ENCODE measurements around the gene TTF1.
"Not testable (repeated sequence)": the region's sequence is repeated elsewhere in the genome, so short reads cannot be mapped to it uniquely, and the experiment has no call there.

TTF1 gene

DNA sequence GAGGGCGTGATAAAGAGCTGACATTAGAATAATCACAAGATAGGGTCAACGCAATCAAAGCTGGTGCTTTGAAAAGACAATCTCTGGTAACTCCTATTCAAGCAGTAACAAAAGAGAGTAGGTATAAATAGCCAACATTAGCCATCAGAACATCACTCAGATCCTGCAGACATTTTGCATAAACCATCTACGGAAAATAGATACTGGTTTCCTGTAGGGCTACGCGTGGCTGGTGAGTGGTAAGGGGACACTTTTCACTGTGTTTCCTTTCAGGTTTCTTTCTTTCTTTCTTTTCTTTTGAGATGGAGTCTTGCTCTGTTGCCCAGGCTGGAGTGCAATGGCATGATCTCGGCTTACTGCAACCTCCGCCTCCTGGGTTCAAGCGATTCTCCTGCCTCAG, 22.3 kb downstream of the TTF1 start:
- peaks cover 83% of the 10 kb centered on the region for H3K36me3 ChIP-seq
- H3K27ac ChIP-seq, result no peak overlapping the region
- TF ChIP-seq CTCF (IDR thresholded peaks at IDR 0.05; ENCODE audit: low read depth, low read length), result no peak
- no peaks in the 10 kb centered on the region for H3K9me3 ChIP-seq (ENCODE audit: severe bottlenecking)
- H3K27me3 ChIP-seq (ENCODE audit: insufficient read depth, low read depth, severe bottlenecking), result no peaks in the 10 kb centered on the region
- no peak for DNase-seq
- no peak overlapping the region for H3K4me3 ChIP-seq (ENCODE audit: low read depth, low read length)

DNA sequence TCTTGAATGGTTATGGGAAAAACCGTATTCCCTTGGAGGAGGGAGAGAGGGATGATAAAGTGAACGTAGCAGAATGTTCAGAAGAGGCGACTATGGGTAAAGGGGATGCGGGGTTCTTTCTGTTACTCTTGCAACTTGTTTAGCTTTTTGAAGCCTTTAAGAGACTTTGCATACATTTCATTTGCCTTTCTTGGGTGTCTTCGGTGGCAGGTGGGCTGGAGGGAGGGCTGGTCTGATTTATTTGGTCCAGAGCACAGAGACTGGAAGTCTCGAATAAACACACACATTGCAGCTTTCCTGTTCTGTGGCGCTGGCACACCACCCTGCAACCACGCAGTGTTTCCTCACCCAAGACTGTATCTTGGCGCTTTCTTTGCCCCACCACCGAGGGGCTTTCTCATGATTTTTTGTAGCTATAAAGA, 23.2 kb downstream of the TTF1 start:
- DNase-seq, result no peak
- Histone ChIP-seq H3K9me3 (ENCODE audit: severe bottlenecking) (no peaks in the 10 kb centered on the region), H3K27ac (no peak overlapping the region), H3K27me3 (ENCODE audit: insufficient read depth, low read depth, severe bottlenecking) (no peaks in the 10 kb centered on the region), H3K4me3 (ENCODE audit: low read depth, low read length) (no peak overlapping the region), H3K36me3 (peaks cover 83% of the 10 kb centered on the region)
- TF ChIP-seq CTCF (IDR thresholded peaks at IDR 0.05; ENCODE audit: low read depth, low read length), result no peak

- DNase-seq, result no peak
- TF ChIP-seq CTCF (IDR thresholded peaks at IDR 0.05; ENCODE audit: low read depth, low read length), result no peak
- H3K36me3 ChIP-seq, result peaks cover 72% of the 10 kb centered on the region
Measured at GRCh38 chr9:132381966-132382541, 24.6 kb downstream of the TTF1 start.

GRCh38 chr9:132378416-132378815, 28.2 kb downstream of the TTF1 start:
- not testable (repeated sequence) for H3K9me3 ChIP-seq (ENCODE audit: severe bottlenecking); H3K4me3 ChIP-seq (ENCODE audit: low read depth, low read length); H3K27me3 ChIP-seq (ENCODE audit: insufficient read depth, low read depth, severe bottlenecking); DNase-seq; H3K27ac ChIP-seq
- peaks cover 49% of the 10 kb centered on the region for H3K36me3 ChIP-seq

More at GRCh38 chr9:132381966-132382541, 24.6 kb downstream of the TTF1 start:
- H3K4me3 ChIP-seq (ENCODE audit: low read depth, low read length), result no peak overlapping the region
- no peak overlapping the region for H3K27ac ChIP-seq
- H3K9me3 ChIP-seq (ENCODE audit: severe bottlenecking), result no peaks in the 10 kb centered on the region
- H3K27me3 ChIP-seq (ENCODE audit: insufficient read depth, low read depth, severe bottlenecking), result no peaks in the 10 kb centered on the region

- H3K9me3 ChIP-seq (ENCODE audit: severe bottlenecking); H3K27ac ChIP-seq; H3K4me3 ChIP-seq (ENCODE audit: low read depth, low read length); H3K27me3 ChIP-seq (ENCODE audit: insufficient read depth, low read depth, severe bottlenecking); DNase-seq: not testable (repeated sequence)
- H3K36me3 ChIP-seq, result peaks cover 47% of the 10 kb centered on the region
Measured at GRCh38 chr9:132377769-132378168, 28.9 kb downstream of the TTF1 start.

DNA sequence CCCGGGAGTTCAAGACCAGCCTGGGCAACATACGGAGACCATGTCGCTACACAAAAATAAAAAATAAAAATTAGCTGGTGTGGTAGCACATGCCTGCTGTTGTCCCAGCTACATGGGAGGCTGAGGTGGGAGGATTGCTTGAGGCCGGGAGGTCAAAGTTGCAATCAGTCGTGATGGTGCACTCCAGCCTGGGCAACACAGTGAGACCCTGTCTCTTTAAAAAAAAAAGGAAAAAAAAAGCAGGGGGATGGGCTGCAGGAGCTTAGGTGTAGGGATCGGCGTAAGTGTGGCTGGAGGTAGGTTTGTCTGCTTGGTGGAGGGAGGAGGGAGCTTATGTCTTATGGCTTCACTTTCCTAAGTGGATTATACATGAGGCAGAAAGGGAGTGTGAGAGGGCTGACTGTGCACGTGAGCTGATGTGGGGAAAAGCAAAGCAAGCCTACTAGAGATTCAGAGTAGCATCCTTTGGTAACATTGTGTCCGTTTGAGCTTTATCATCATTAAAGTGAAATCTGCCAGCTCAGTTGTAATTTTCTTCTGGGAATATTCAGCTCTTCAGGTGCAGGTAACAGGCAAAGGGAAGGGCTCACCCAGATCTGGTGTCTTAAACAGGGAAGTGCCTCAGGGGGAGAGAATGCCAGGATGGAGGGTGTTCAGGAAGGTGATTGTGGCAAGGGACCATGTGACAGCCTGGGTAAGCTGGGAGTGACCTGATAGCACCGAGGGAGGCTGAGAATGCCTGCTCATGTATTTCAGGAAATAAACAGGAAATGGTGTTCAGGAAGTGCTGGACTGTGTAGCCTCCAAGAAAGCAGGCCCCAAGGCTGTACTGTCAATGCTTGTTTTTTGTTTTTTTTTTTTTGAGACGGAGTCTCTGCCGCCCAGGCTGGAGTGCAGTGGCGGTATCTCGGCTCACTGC, 34.2 kb downstream of the TTF1 start:
- peak overlapping the region; percentile 61 for H3K27ac ChIP-seq
- no peak for TF ChIP-seq CTCF (IDR thresholded peaks at IDR 0.05; ENCODE audit: low read depth, low read length)
- H3K9me3 ChIP-seq (ENCODE audit: severe bottlenecking), result no peaks in the 10 kb centered on the region
- peaks cover 14% of the 10 kb centered on the region for H3K36me3 ChIP-seq
- no peaks in the 10 kb centered on the region for H3K27me3 ChIP-seq (ENCODE audit: insufficient read depth, low read depth, severe bottlenecking)
- H3K4me3 ChIP-seq (ENCODE audit: low read depth, low read length), result no peak overlapping the region
- DNase-seq, result peak; percentile 82
